A549 (cell line): Measurements from ENCODE around the gene LRRC46.

Source experiments
- CBX2 ChIP-seq: fragments of 200-600 bp; sonication (generic); IDR thresholded peaks from 2 replicates; pipeline ENCODE4 v1.6.1; 2016; ENCODE audit warnings: low read depth, mild to moderate bottlenecking, borderline replicate concordance
- CTCF ChIP-seq: fragments of >200 bp; sonication (Bioruptor Twin); formaldehyde crosslinking; IDR thresholded peaks from 3 replicates; pipeline ENCODE4 v1.5.1; 2016
- E2F6 ChIP-seq: IDR thresholded peaks from 2 replicates; pipeline ENCODE4 v1.6.1; 2012; ENCODE audit warnings: low read depth, borderline replicate concordance
- EP300 ChIP-seq, 2 experiments: fragments of >200 bp; sonication (Bioruptor Twin); formaldehyde crosslinking; IDR thresholded peaks; 2 replicates in 1 of 2; 3 replicates in 1 of 2; pipeline ENCODE4 v1.6.1; 2016 to 2017
- ESRRA ChIP-seq: fragments of 150-350 bp; IDR thresholded peaks from 2 replicates; pipeline ENCODE4 v1.6.1; 2014; ENCODE audit warnings: mild to moderate bottlenecking, low read length, borderline replicate concordance
- KDM5A ChIP-seq: fragments of 200-600 bp; sonication (generic); IDR thresholded peaks from 2 replicates; pipeline ENCODE4 v1.6.1; 2016; ENCODE audit warnings: antibody characterized with exemption, mild to moderate bottlenecking
- MAX ChIP-seq: IDR thresholded peaks from 2 replicates; pipeline ENCODE4 v1.6.1; 2012
- POLR2A ChIP-seq: IDR thresholded peaks from 2 replicates; pipeline ENCODE4 v1.6.1; 2012; ENCODE audit warnings: mild to moderate bottlenecking, low read length
- POLR2AphosphoS2 ChIP-seq: conservative IDR thresholded peaks from 2 replicates; pipeline ENCODE4 v1.6.1; 2012; ENCODE audit warnings: low read length, improper control_type of control experiment, inconsistent platforms
- RCOR1 ChIP-seq: fragments of 150-350 bp; IDR thresholded peaks from 2 replicates; pipeline ENCODE4 v1.6.1; 2014; ENCODE audit warnings: antibody characterized with exemption, low read length, low read depth
- RFX5 ChIP-seq: fragments of 450-650 bp; IDR thresholded peaks from 2 replicates; pipeline ENCODE4 v1.7.1; 2014; ENCODE audit warnings: antibody characterized with exemption, mild to moderate bottlenecking, moderate library complexity
- SMC3 ChIP-seq: fragments of >200 bp; sonication (Bioruptor Twin); formaldehyde crosslinking; IDR thresholded peaks from 3 replicates; pipeline ENCODE4 v1.6.1; 2018; ENCODE audit warnings: inconsistent platforms

GRCh38 chr17:47848198-47848513 lies 16.7 kb downstream of the LRRC46 start:
- TF ChIP-seq POLR2AphosphoS2 (no peak), SMC3 (no peak), KDM5A (no peak), E2F6 (no peak), RFX5 (no peak), POLR2A (no peak), RCOR1 (no peak), CBX2 (no peak), CTCF (no peak), MAX (no peak), EP300 (IDR thresholded peaks at IDR 0.05) (no peak), ESRRA (no peak)
